ENCODE results near the gene VMO1. TPM values are rescaled to one million over a fixed set of nuclear protein-coding genes. Genes with fewer than 3 reads are reported as not detected.

VMO1 gene
- total and polyA plus RNA-seq, 9 of the 15 experiments (the other 6 are each of a cell fraction or from before 2014, with no cell fraction given) = 0.31 TPM; not detected in 8

- peaks cover 0 to 9% of the 10 kb centered on the region in 2 experiments; a peak in 2 of 5 replicates for H3K4me1 ChIP-seq (replicated peaks in 1 of 2; ENCODE audit: control insufficient read depth in 2 of 2, insufficient read depth in 2 of 2, low read length in 2 of 2)
- no peaks in the 10 kb centered on the region for H3K9me1 ChIP-seq (ENCODE audit: control insufficient read depth, insufficient read depth, low read length)
- WGBS (ENCODE audit: insufficient coverage, low coverage, missing lambda C conversion rate) = 5% methylated on average over 4 of the region's 4 CpGs
- no peak overlapping the region for H3K27ac ChIP-seq (ENCODE audit: extremely low read depth, low read depth, low read length)
- TF ChIP-seq ZKSCAN8 (CRISPR knock-in tag; IDR thresholded peaks at IDR 0.05) (peak; percentile 50; the same call in 1 of the 2 replicates), E2F8 (IDR thresholded peaks at IDR 0.05; ENCODE audit: low read depth, partially characterized antibody) (no peak)
- H3K36me3 ChIP-seq (ENCODE audit: control insufficient read depth, insufficient read depth, low read length) = no peaks in the 10 kb centered on the region
- ChIA-PET CTCF (ENCODE audit: low intra/inter-chr PET ratio) (no interaction called here), POLR2A (no interaction called here)
- H3K4me3 ChIP-seq = no peak overlapping the region
- no peaks in the 10 kb centered on the region for H3K79me2 ChIP-seq (ENCODE audit: control insufficient read depth, insufficient read depth, low read length)
- no peak for FAIRE-seq
- peaks cover 12 to 23% of the 10 kb centered on the region in 2 experiments; a peak in 4 of 5 replicates for H3K27me3 ChIP-seq (ENCODE audit: control insufficient read depth in 2 of 2, insufficient read depth in 2 of 2, low read length in 2 of 2)
- BruUV-seq (replicated peaks) = no TSS peak
- intact Hi-C loops (cut with micrococcal nuclease) (no loop called here), in situ Hi-C loops (cut with MboI) (no loop called here)
- no peaks in the 10 kb centered on the region for H3K9me3 ChIP-seq (replicated peaks; ENCODE audit: control insufficient read depth, insufficient read depth, low read depth, low read length)
- H3K4me2 ChIP-seq (ENCODE audit: insufficient read depth, low read length) = no peak overlapping the region
- H4K20me1 ChIP-seq (replicated peaks; ENCODE audit: control insufficient read depth, insufficient read depth, low read length) = no peaks in the 10 kb centered on the region
- ATAC-seq = no peak
- H3K9ac ChIP-seq (ENCODE audit: insufficient read depth in 1 of 2, low read depth in 2 of 2, low read length in 2 of 2) = no peak overlapping the region
- H2AFZ ChIP-seq (ENCODE audit: low read depth, low read length) = no peak overlapping the region
- no peak for DNase-seq (ENCODE audit: extremely low read depth in 1 of 4, low spot score in 3 of 4)
Observed at GRCh38 chr17:4748686-4749085, 37.5 kb downstream of the VMO1 start.

GRCh38 chr17:4747847-4748246 lies 38.3 kb downstream of the VMO1 start:
- Histone ChIP-seq H3K36me3 (ENCODE audit: control insufficient read depth, insufficient read depth, low read length) (no peaks in the 10 kb centered on the region), H3K27ac (ENCODE audit: extremely low read depth, low read depth, low read length) (no peak overlapping the region), H3K4me2 (ENCODE audit: insufficient read depth, low read length) (no peak overlapping the region), H3K9ac (ENCODE audit: insufficient read depth in 1 of 2, low read depth in 2 of 2, low read length in 2 of 2) (no peak overlapping the region), H3K4me1 (replicated peaks in 1 of 2; ENCODE audit: control insufficient read depth in 2 of 2, insufficient read depth in 2 of 2, low read length in 2 of 2) (peaks cover 0 to 9% of the 10 kb centered on the region in 2 experiments; a peak in 2 of 5 replicates), H3K9me3 (replicated peaks; ENCODE audit: control insufficient read depth, insufficient read depth, low read depth, low read length) (no peaks in the 10 kb centered on the region), H3K4me3 (no peak overlapping the region), H3K9me1 (ENCODE audit: control insufficient read depth, insufficient read depth, low read length) (no peaks in the 10 kb centered on the region), H4K20me1 (replicated peaks; ENCODE audit: control insufficient read depth, insufficient read depth, low read length) (no peaks in the 10 kb centered on the region), H3K27me3 (ENCODE audit: control insufficient read depth in 2 of 2, insufficient read depth in 2 of 2, low read length in 2 of 2) (peaks cover 12 to 23% of the 10 kb centered on the region in 2 experiments; a peak in 3 of 5 replicates), H3K79me2 (ENCODE audit: control insufficient read depth, insufficient read depth, low read length) (no peaks in the 10 kb centered on the region), H2AFZ (ENCODE audit: low read depth, low read length) (no peak overlapping the region)
- WGBS (ENCODE audit: insufficient coverage, low coverage, missing lambda C conversion rate) = 22% methylated on average over 5 of the region's 5 CpGs
- DNase-seq (ENCODE audit: extremely low read depth in 1 of 4, low spot score in 3 of 4) (no peak), ATAC-seq (no peak), FAIRE-seq (no peak)
- ChIA-PET POLR2A (no interaction called here), CTCF (ENCODE audit: low intra/inter-chr PET ratio) (no interaction called here)
- no TSS peak for BruUV-seq (replicated peaks)
- in situ Hi-C loops (cut with MboI) = no loop called here
- intact Hi-C loops (cut with micrococcal nuclease) = no loop called here
- TF ChIP-seq KLF16 (IDR thresholded peaks at IDR 0.05) (no peak), NCOA1 (IDR thresholded peaks at IDR 0.05; ENCODE audit: low read depth) (no peak), KLF6 (CRISPR knock-in tag; IDR thresholded peaks at IDR 0.05; ENCODE audit: borderline replicate concordance) (no peak), ZNF263 (CRISPR knock-in tag; IDR thresholded peaks at IDR 0.05; ENCODE audit: borderline replicate concordance) (no peak), MEIS2 (IDR thresholded peaks at IDR 0.05; ENCODE audit: partially characterized antibody) (peak; percentile 30), NR3C1 (CRISPR knock-in tag; IDR thresholded peaks at IDR 0.05) (no peak), PBX2 (CRISPR knock-in tag; IDR thresholded peaks at IDR 0.05; ENCODE audit: low read depth) (no peak), PBX2 (tag; conservative IDR thresholded peaks at IDR 0.05; ENCODE audit: low read depth) (peak; percentile 54), SLC30A9 (CRISPR knock-in tag; IDR thresholded peaks at IDR 0.05) (no peak)
